Endodermal cell (in vitro differentiated cells): ENCODE measurements around the gene KCNQ2. TPM values are rescaled to one million over a fixed set of nuclear protein-coding genes. Genes with fewer than 3 reads are reported as not detected.

Source experiments
- DNase-seq: peaks from one replicate; pipeline ENCODE4 v3.0.0-alpha.2; 2017
- H3K27ac ChIP-seq: 2 replicates; pipeline ENCODE4 v1.5.1; 2013; ENCODE audit warnings: mild to moderate bottlenecking, low read depth, low read length, moderate library complexity
- H3K27me3 ChIP-seq: 2 replicates; pipeline ENCODE4 v1.6.1; 2013; ENCODE audit warnings: mild to moderate bottlenecking, low read length, moderate library complexity; ENCODE audit not compliant: insufficient read depth, control insufficient read depth, poor library complexity, severe bottlenecking
- H3K36me3 ChIP-seq: 2 replicates; pipeline ENCODE4 v1.7.0; 2013; ENCODE audit warnings: mild to moderate bottlenecking, low read length, moderate library complexity; ENCODE audit not compliant: control insufficient read depth, insufficient read depth
- H3K4me1 ChIP-seq: one replicate; pipeline ENCODE4 v1.7.0; 2013; ENCODE audit warnings: low read length; ENCODE audit not compliant: control insufficient read depth, insufficient read depth
- H3K4me3 ChIP-seq: 2 replicates; pipeline ENCODE4 v1.5.1; 2013; ENCODE audit warnings: mild to moderate bottlenecking, low read length, moderate library complexity
- H3K9ac ChIP-seq: 2 replicates; pipeline ENCODE4 v1.6.1; 2013; ENCODE audit warnings: mild to moderate bottlenecking, low read length, moderate library complexity; ENCODE audit not compliant: poor library complexity, severe bottlenecking; ENCODE audit errors: extremely low read depth
- H3K9me3 ChIP-seq: 2 replicates; pipeline ENCODE4 v1.6.1; 2013; ENCODE audit warnings: mild to moderate bottlenecking, low read length, moderate library complexity; ENCODE audit not compliant: control insufficient read depth
- H3K27ac Mint-ChIP-seq: 2 replicates; pipeline ENCODE4 v1.8.0; 2020; ENCODE audit warnings: mixed read lengths
- H3K27me3 Mint-ChIP-seq: 2 replicates; pipeline ENCODE4 v1.8.0; 2021; ENCODE audit warnings: mild to moderate bottlenecking, mixed read lengths; ENCODE audit not compliant: insufficient read depth
- H3K36me3 Mint-ChIP-seq: 2 replicates; pipeline ENCODE4 v1.8.0; 2020; ENCODE audit warnings: low read depth, mixed read lengths
- H3K4me1 Mint-ChIP-seq: 2 replicates; pipeline ENCODE4 v1.8.0; 2020; ENCODE audit warnings: mixed read lengths
- H3K4me3 Mint-ChIP-seq: 2 replicates; pipeline ENCODE4 v1.8.0; 2020; ENCODE audit warnings: mild to moderate bottlenecking, moderate library complexity, mixed read lengths
- H3K9me3 Mint-ChIP-seq: 2 replicates; pipeline ENCODE4 v1.8.0; 2020; ENCODE audit warnings: mild to moderate bottlenecking, mixed read lengths
- WGBS, 2 experiments: methylation state at CpG; one replicate each; pipeline versions ENCODE4 v1.1.5 to v1.1.7; 2013; ENCODE audit warnings: missing lambda C conversion rate in 2 of 2, mixed read lengths in 1 of 2; ENCODE audit not compliant: insufficient coverage in 1 of 2, insufficient read length in 1 of 2; 5-methylcytosine and 5-hydroxymethylcytosine counted together
- total RNA-seq, 2 donors: library from RNA; stranded (reverse); fragmentation: NEBNext Ultra II Directional in 1 of 2; extraction: Animal tissue kit (Norgen Biotek cat#: 25700) in 1 of 2; gene quantifications; 2 replicates in 1 of 2; 3 replicates in 1 of 2; pipeline ENCODE4 v1.2.1, GENCODE V29; 2021
- TF ChIP-seq, protein P1 (sequence below): fragments of 200-600 bp; sonication (generic); conservative IDR thresholded peaks from 2 replicates; pipeline ENCODE4 v1.5.0; 2021; ENCODE audit warnings: antibody characterized with exemption, mild to moderate bottlenecking

Gene KCNQ2
- total RNA-seq, 2 donors from 2014 or later = 36.4 to 62.8 TPM

- no peaks in the 10 kb centered on the region for H3K4me1 ChIP-seq
- H3K36me3 Mint-ChIP-seq = peaks cover 9% of the 10 kb centered on the region
- H3K27me3 Mint-ChIP-seq = no peaks in the 10 kb centered on the region
- H3K27ac Mint-ChIP-seq = no peak overlapping the region
- TF ChIP-seq, protein P1, sequence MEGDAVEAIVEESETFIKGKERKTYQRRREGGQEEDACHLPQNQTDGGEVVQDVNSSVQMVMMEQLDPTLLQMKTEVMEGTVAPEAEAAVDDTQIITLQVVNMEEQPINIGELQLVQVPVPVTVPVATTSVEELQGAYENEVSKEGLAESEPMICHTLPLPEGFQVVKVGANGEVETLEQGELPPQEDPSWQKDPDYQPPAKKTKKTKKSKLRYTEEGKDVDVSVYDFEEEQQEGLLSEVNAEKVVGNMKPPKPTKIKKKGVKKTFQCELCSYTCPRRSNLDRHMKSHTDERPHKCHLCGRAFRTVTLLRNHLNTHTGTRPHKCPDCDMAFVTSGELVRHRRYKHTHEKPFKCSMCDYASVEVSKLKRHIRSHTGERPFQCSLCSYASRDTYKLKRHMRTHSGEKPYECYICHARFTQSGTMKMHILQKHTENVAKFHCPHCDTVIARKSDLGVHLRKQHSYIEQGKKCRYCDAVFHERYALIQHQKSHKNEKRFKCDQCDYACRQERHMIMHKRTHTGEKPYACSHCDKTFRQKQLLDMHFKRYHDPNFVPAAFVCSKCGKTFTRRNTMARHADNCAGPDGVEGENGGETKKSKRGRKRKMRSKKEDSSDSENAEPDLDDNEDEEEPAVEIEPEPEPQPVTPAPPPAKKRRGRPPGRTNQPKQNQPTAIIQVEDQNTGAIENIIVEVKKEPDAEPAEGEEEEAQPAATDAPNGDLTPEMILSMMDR = no peak
- no peak overlapping the region for H3K27ac ChIP-seq
- H3K4me3 ChIP-seq = no peak overlapping the region
- no peaks in the 10 kb centered on the region for H3K4me1 Mint-ChIP-seq
- H3K9me3 ChIP-seq = no peaks in the 10 kb centered on the region
- WGBS, 2 experiments = 91 to 96% methylated on average over 9 to 15 of the region's 15 CpGs
- no peaks in the 10 kb centered on the region for H3K27me3 ChIP-seq
- no peaks in the 10 kb centered on the region for H3K36me3 ChIP-seq
- no peak overlapping the region for H3K4me3 Mint-ChIP-seq
- no peak overlapping the region for H3K9ac ChIP-seq
- no peak for DNase-seq
- H3K9me3 Mint-ChIP-seq = peaks cover 7% of the 10 kb centered on the region
Measured at GRCh38 chr20:63429992-63430391, 42.5 kb downstream of the KCNQ2 start.

DNA sequence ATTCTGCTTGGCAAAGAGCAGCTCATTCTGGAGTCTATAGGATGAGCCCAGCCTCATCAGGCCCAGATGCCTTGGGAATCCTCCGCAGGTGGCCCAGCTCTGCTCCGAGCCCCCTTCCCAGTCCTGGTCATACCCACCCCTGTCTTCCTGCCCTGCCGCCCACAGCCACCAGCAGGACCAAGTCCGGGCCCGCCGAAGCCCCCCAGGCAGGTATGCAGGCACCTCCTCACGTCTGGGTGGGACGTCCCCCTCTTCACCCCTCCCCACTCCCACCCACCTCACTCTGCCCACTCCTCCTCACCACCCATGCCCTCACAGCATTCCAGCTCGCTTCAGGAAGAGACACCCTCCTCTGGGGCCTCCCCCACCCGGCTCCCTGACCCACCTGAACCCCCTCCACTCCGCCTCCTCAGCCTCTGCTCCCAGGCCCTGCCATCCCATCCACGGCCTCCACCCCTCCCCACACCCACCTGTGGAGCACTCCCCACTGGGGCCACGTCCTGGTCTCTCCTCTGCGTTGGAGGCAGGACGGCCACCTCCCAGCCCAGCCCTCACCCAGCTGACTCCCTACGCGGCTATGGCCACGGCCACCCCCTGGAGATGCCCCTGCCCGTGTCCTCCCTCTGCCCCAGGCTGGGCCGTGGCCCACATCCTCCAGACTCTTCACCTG lies 43.4 kb downstream of the KCNQ2 start:
- Histone ChIP-seq H3K9me3 (no peaks in the 10 kb centered on the region), H3K4me3 (no peak overlapping the region), H3K4me1 (no peaks in the 10 kb centered on the region), H3K27me3 (no peaks in the 10 kb centered on the region), H3K27ac (no peak overlapping the region), H3K9ac (no peak overlapping the region), H3K36me3 (no peaks in the 10 kb centered on the region)
- H3K27me3 Mint-ChIP-seq = no peaks in the 10 kb centered on the region
- no peak overlapping the region for H3K27ac Mint-ChIP-seq
- 81 to 92% methylated on average over 7 to 16 of the region's 20 CpGs for WGBS, 2 experiments
- H3K9me3 Mint-ChIP-seq = peaks cover 8% of the 10 kb centered on the region
- TF ChIP-seq, protein P1 = no peak
- H3K4me3 Mint-ChIP-seq = no peak overlapping the region
- DNase-seq = no peak
- H3K36me3 Mint-ChIP-seq = peaks cover 10% of the 10 kb centered on the region
- no peaks in the 10 kb centered on the region for H3K4me1 Mint-ChIP-seq

- Histone ChIP-seq H3K4me3 (no peak overlapping the region), H3K27me3 (no peaks in the 10 kb centered on the region), H3K9me3 (no peaks in the 10 kb centered on the region), H3K27ac (no peak overlapping the region), H3K4me1 (no peaks in the 10 kb centered on the region), H3K36me3 (no peaks in the 10 kb centered on the region), H3K9ac (no peak overlapping the region)
- Mint-ChIP-seq H3K9me3 (peaks cover 8% of the 10 kb centered on the region), H3K36me3 (peaks cover 10% of the 10 kb centered on the region), H3K4me3 (no peak overlapping the region), H3K4me1 (no peaks in the 10 kb centered on the region), H3K27ac (no peak overlapping the region), H3K27me3 (no peaks in the 10 kb centered on the region)
- WGBS, 2 experiments = 90 to 91% methylated on average over 16 to 27 of the region's 27 CpGs
- TF ChIP-seq, protein P1 = no peak
- no peak for DNase-seq
Measured at GRCh38 chr20:63427724-63428330, 44.6 kb downstream of the KCNQ2 start.
